Aorta (tissue), 5 donors: ENCODE results near the gene TAPBPL. TPM values are rescaled to one million over a fixed set of nuclear protein-coding genes. Genes with fewer than 3 reads are reported as not detected.

Source experiments
- ATAC-seq: fragments of 200-7000 bp; cut with Tn5 transposase; one replicate; pipeline ENCODE4 v1.9.1; 2022; ENCODE audit warnings: moderate library complexity; ENCODE audit not compliant: low FRiP score
- DNase-seq, 2 donors: peaks; one replicate each; pipeline ENCODE4 v3.0.0-alpha.2; 2020
- H3K27ac ChIP-seq, 2 donors: one replicate each; pipeline ENCODE4 v1.5.1; 2013; ENCODE audit warnings: low read length in 2 of 2, mild to moderate bottlenecking in 2 of 2, moderate library complexity in 2 of 2, control low read depth in 1 of 2, inconsistent platforms in 1 of 2, low read depth in 1 of 2
- H3K27me3 ChIP-seq, 2 donors: one replicate each; pipeline ENCODE4 v1.6.1; 2013; ENCODE audit warnings: control low read depth in 1 of 2, low read length in 1 of 2, mild to moderate bottlenecking in 1 of 2, moderate library complexity in 1 of 2; ENCODE audit not compliant: insufficient read depth in 2 of 2, control insufficient read depth in 1 of 2
- H3K36me3 ChIP-seq, 2 donors: one replicate each; pipeline ENCODE4 v1.6.1; 2013; ENCODE audit warnings: control low read depth in 1 of 2, low read length in 1 of 2, mild to moderate bottlenecking in 1 of 2; ENCODE audit not compliant: insufficient read depth in 2 of 2, control insufficient read depth in 1 of 2
- H3K4me1 ChIP-seq, 2 donors: one replicate each; pipeline ENCODE4 v1.6.1; 2013; ENCODE audit warnings: low read length in 2 of 2, control low read depth in 1 of 2, mild to moderate bottlenecking in 1 of 2, moderate library complexity in 1 of 2; ENCODE audit not compliant: insufficient read depth in 2 of 2, control insufficient read depth in 1 of 2
- H3K4me3 ChIP-seq, 2 donors: one replicate each; pipeline ENCODE4 v1.5.1; 2013; ENCODE audit warnings: low read length in 2 of 2, control low read depth in 1 of 2, mild to moderate bottlenecking in 1 of 2
- H3K9me3 ChIP-seq: one replicate; pipeline ENCODE4 v1.6.1; 2013; ENCODE audit warnings: mild to moderate bottlenecking, low read length; ENCODE audit not compliant: control insufficient read depth
- WGBS, 2 donors: extraction: QIAGEN DNeasy Blood & Tissue Kit; methylation state at CpG; one replicate each; pipeline ENCODE4 v1.1.7; 2013; 5-methylcytosine and 5-hydroxymethylcytosine counted together
- intact Hi-C, 2 donors: fragments of 100-400 bp; cut with DNase I; formaldehyde crosslinking; loops; one replicate each; pipeline versions ENCODE4 v1.14.2 to v1.15.0; 2022
- polyA plus RNA-seq, 2 donors: library from polyadenylated mRNA; stranded (reverse); fragments of 200-250 nt; gene quantifications; one replicate each; pipeline ENCODE4 v1.2.3, GENCODE V29; 2013
- total RNA-seq, 2 donors: library from RNA; stranded (reverse); fragmentation: NEBNext Ultra II Directional; extraction: Animal tissue kit (Norgen Biotek cat#: 25700); gene quantifications; one replicate each; pipeline ENCODE4 v1.2.1, GENCODE V29; 2021
- donor health status: healthy with polysubstance abuse.
- donor health status: Bipolar disorder and iron deficiency.
- donor health status: DM: no; HTN: no; CAD: no.
- donor health status: DM: no; HTN: no; CAD: no.
- donor health status: DM: yes; HTN: yes; CAD: no.

TAPBPL gene
- total and polyA plus RNA-seq, 4 donors, result 14.6 to 29.3 (median 24.0) TPM

DNA sequence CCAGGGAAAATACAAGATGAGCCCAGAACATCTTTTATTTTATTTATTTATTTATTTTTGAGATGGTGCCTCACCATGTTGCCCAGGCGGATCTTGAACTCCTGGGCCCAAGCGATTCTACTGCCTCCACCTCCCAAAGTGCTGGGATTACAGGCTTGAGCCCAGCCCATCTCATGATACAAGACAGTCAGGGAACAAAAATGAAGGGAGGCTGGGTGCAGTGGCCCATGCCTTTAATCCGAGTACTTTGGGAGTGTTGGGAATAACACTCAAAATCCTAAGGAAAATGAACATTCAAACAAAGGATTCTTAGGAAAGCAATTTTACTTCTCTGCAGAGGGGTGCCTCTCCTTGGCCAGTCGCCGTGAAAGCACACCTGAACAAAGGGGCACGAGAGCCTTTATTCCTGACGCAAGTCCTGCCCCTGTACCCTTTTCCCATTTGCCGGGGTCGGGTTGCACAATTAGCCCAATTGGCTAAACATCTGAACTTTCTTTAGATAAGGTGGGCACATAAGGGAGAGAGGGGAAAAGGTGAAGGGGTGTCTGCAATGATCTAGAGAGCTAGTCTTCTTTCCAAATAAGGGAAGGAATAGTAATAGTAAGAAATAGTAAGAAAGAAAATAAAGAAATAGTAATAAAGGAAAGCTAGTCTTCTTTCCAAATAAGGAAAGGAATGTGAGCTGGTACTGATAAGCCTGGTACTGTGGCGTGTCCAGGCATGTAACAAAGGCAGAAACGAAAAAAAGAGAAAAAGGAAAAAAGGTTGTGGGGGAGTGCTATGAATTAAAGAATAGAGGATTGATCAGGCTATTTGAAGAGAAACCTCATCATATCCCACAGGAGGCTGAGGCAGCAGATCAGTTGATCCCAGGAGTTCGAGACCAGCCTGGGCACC, 55.5 kb downstream of the TAPBPL start:
- WGBS, 2 donors, result 30 to 35% methylated on average over 12 of the region's 12 CpGs
- Histone ChIP-seq H3K27ac (peak overlapping the region; percentile 73 to 89), H3K4me1 (no peaks in the 10 kb centered on the region), H3K4me3 (no peak overlapping the region), H3K9me3 (no peaks in the 10 kb centered on the region), H3K36me3 (peaks cover 2 to 9% of the 10 kb centered on the region in 2 donors), H3K27me3 (no peaks in the 10 kb centered on the region)
- ATAC-seq, result no peak
- intact Hi-C loops, result no loop called here
- no peak for DNase-seq

- H3K27ac ChIP-seq, result peak overlapping the region; percentile 73 to 89
- WGBS, 2 donors, result 56 to 58% methylated on average over 7 of the region's 7 CpGs
Measured at GRCh38 chr12:6508087-6508486, 56.2 kb downstream of the TAPBPL start.

More at GRCh38 chr12:6508087-6508486, 56.2 kb downstream of the TAPBPL start:
- H3K36me3 ChIP-seq, result peaks cover 5 to 11% of the 10 kb centered on the region in 2 donors
- no peaks in the 10 kb centered on the region for H3K27me3 ChIP-seq
- ATAC-seq (no peak), DNase-seq (no peak)
- H3K4me3 ChIP-seq, result no peak overlapping the region
- H3K4me1 ChIP-seq, result no peaks in the 10 kb centered on the region
- intact Hi-C loops, result no loop called here
- H3K9me3 ChIP-seq, result no peaks in the 10 kb centered on the region

Other genes starting within 250 kb of the TAPBPL start
- gene PLEKHG6, start 141.4 kb upstream of the TAPBPL start, total RNA-seq, result 1 to 10 TPM in 1 of 2 donors, under 1 TPM in 1; 0.88 to 1.5 TPM
- gene PLEKHG6, start 141.4 kb upstream of the TAPBPL start, polyA plus RNA-seq, result 10 to 100 TPM in 1 of 2 donors, under 1 TPM in 1; 0.15 to 90.3 TPM
- 100 to 1,000 TPM; 190 to 236 TPM for gene TNFRSF1A, start 110.0 kb upstream of the TAPBPL start, total RNA-seq
- 100 to 1,000 TPM in 1 of 2 donors, 10 to 100 TPM in 1; 36.9 to 112 TPM for gene TNFRSF1A, start 110.0 kb upstream of the TAPBPL start, polyA plus RNA-seq
- gene SCNN1A, start 76.5 kb upstream of the TAPBPL start, total RNA-seq, result 1 to 10 TPM; 1.5 to 2.4 TPM
- gene SCNN1A, start 76.5 kb upstream of the TAPBPL start, polyA plus RNA-seq, result 1 to 10 TPM in 1 of 2 donors, under 1 TPM in 1; 0.61 to 1.5 TPM
- gene LTBR, start 67.9 kb upstream of the TAPBPL start, total RNA-seq, result 100 to 1,000 TPM in 1 of 2 donors, 10 to 100 TPM in 1; 83.1 to 103 TPM
- gene LTBR, start 67.9 kb upstream of the TAPBPL start, polyA plus RNA-seq, result 10 to 100 TPM; 20.5 to 87.8 TPM
- gene CD27, start 7.1 kb upstream of the TAPBPL start, total RNA-seq, result 1 to 10 TPM; 1.2 TPM
- gene CD27, start 7.1 kb upstream of the TAPBPL start, polyA plus RNA-seq, result under 1 TPM; 0.51 to 0.88 TPM
- gene VAMP1, start 18.6 kb downstream of the TAPBPL start, total RNA-seq, result 10 to 100 TPM in 1 of 2 donors, 1 to 10 TPM in 1; 9.7 to 23.9 TPM
- gene VAMP1, start 18.6 kb downstream of the TAPBPL start, polyA plus RNA-seq, result 10 to 100 TPM; 14.8 to 44.0 TPM
- gene MRPL51, start 41.2 kb downstream of the TAPBPL start, total RNA-seq, result 10 to 100 TPM; 91.8 to 95.5 TPM
- gene MRPL51, start 41.2 kb downstream of the TAPBPL start, polyA plus RNA-seq, result 100 to 1,000 TPM; 125 to 283 TPM
- 10 to 100 TPM; 19.9 to 32.8 TPM for gene NCAPD2, start 42.1 kb downstream of the TAPBPL start, total RNA-seq
- gene NCAPD2, start 42.1 kb downstream of the TAPBPL start, polyA plus RNA-seq, result 10 to 100 TPM in 1 of 2 donors, 1 to 10 TPM in 1; 5.1 to 13.2 TPM
- gene GAPDH, start 82.5 kb downstream of the TAPBPL start, total RNA-seq, result 1,000 to 10,000 TPM; 1,856 to 2,021 TPM
- 1,000 to 10,000 TPM; 2,047 to 3,012 TPM for gene GAPDH, start 82.5 kb downstream of the TAPBPL start, polyA plus RNA-seq
- gene IFFO1, start 104.0 kb downstream of the TAPBPL start, total RNA-seq, result 10 to 100 TPM; 28.5 to 60.8 TPM
- gene IFFO1, start 104.0 kb downstream of the TAPBPL start, polyA plus RNA-seq, result 100 to 1,000 TPM in 1 of 2 donors, 10 to 100 TPM in 1; 11.1 to 110 TPM
- gene NOP2, start 116.2 kb downstream of the TAPBPL start, total RNA-seq, result 10 to 100 TPM; 24.8 to 27.8 TPM
- gene NOP2, start 116.2 kb downstream of the TAPBPL start, polyA plus RNA-seq, result 10 to 100 TPM in 1 of 2 donors, 1 to 10 TPM in 1; 5.4 to 18.8 TPM
- 100 to 1,000 TPM; 174 to 195 TPM for gene CHD4, start 155.3 kb downstream of the TAPBPL start, total RNA-seq
- gene CHD4, start 155.3 kb downstream of the TAPBPL start, polyA plus RNA-seq, result 100 to 1,000 TPM in 1 of 2 donors, 10 to 100 TPM in 1; 73.1 to 110 TPM
- gene LPAR5, start 183.9 kb downstream of the TAPBPL start, total RNA-seq, result 1 to 10 TPM; 2.5 to 3.7 TPM
- under 1 TPM; 0.51 to 0.88 TPM for gene LPAR5, start 183.9 kb downstream of the TAPBPL start, polyA plus RNA-seq
- 1 to 10 TPM; 1.8 to 5.2 TPM for gene ACRBP, start 195.4 kb downstream of the TAPBPL start, total RNA-seq
- under 1 TPM in 1 of 2 donors, not detected in 1; 0.25 TPM for gene ACRBP, start 195.4 kb downstream of the TAPBPL start, polyA plus RNA-seq
- gene ING4, start 211.1 kb downstream of the TAPBPL start, total RNA-seq, result 10 to 100 TPM; 19.7 to 43.3 TPM
- 10 to 100 TPM; 45.3 to 63.7 TPM for gene ING4, start 211.1 kb downstream of the TAPBPL start, polyA plus RNA-seq
- gene ZNF384, start 237.3 kb downstream of the TAPBPL start, total RNA-seq, result 10 to 100 TPM; 54.4 to 66.7 TPM
- 10 to 100 TPM; 23.2 to 49.3 TPM for gene ZNF384, start 237.3 kb downstream of the TAPBPL start, polyA plus RNA-seq
- gene PIANP, start 248.8 kb downstream of the TAPBPL start, total RNA-seq, result 10 to 100 TPM in 1 of 2 donors, 1 to 10 TPM in 1; 1.2 to 10.7 TPM
- 1 to 10 TPM; 4.3 to 7.5 TPM for gene PIANP, start 248.8 kb downstream of the TAPBPL start, polyA plus RNA-seq